WTC11 (cell line): Measurements from ENCODE around the gene PKD2L1. TPM values are rescaled to one million over a fixed set of nuclear protein-coding genes. Genes with fewer than 3 reads are reported as not detected.

Source experiments
- ATAC-seq: fragments of 200-7000 bp; cut with Tn5 transposase; 2 replicates; pipeline ENCODE4 v1.10.0; 2021; ENCODE audit warnings: mild to moderate bottlenecking, moderate library complexity
- CTCF ChIA-PET: fragments of 300-600 bp; sonication (Branson Sonifier 250); formaldehyde crosslinking; loops from one replicate; lab custom pipeline; 2021; ENCODE audit warnings: antibody characterized with exemption; lab: Charles Lee
- POLR2A ChIA-PET: fragments of 350-600 bp; sonication (Branson Sonifier 250); formaldehyde crosslinking; loops from one replicate; lab custom pipeline; 2021; ENCODE audit warnings: antibody characterized with exemption; lab: Charles Lee
- DNase-seq: peaks from one replicate; pipeline ENCODE4 v3.0.0; 2021; ENCODE audit warnings: low spot score
- H3K27ac Mint-ChIP-seq: 2 replicates; pipeline ENCODE4 v1.8.0; 2021; ENCODE audit warnings: mixed read lengths
- H3K27me3 Mint-ChIP-seq: 2 replicates; pipeline ENCODE4 v1.8.0; 2021; ENCODE audit warnings: low read depth, mild to moderate bottlenecking, moderate library complexity, mixed read lengths
- H3K36me3 Mint-ChIP-seq: 2 replicates; pipeline ENCODE4 v1.8.0; 2021; ENCODE audit warnings: mixed read lengths
- H3K4me1 Mint-ChIP-seq: 2 replicates; pipeline ENCODE4 v1.8.0; 2022; ENCODE audit warnings: mixed read lengths
- H3K4me3 Mint-ChIP-seq: 2 replicates; pipeline ENCODE4 v1.8.0; 2021; ENCODE audit warnings: mild to moderate bottlenecking, moderate library complexity, mixed read lengths
- H3K9me3 Mint-ChIP-seq: 2 replicates; pipeline ENCODE4 v1.8.0; 2021; ENCODE audit warnings: mixed read lengths
- ATF1 ChIP-seq: sonication (generic); formaldehyde crosslinking; IDR thresholded peaks from 2 replicates; pipeline ENCODE4 v1.8.1; 2023; ENCODE audit warnings: mild to moderate bottlenecking, moderate library complexity, missing genetic modification reagents
- ATF3 ChIP-seq: sonication (generic); formaldehyde crosslinking; conservative IDR thresholded peaks from 2 replicates; pipeline ENCODE4 v1.8.1; 2022; ENCODE audit warnings: mild to moderate bottlenecking, missing genetic modification reagents
- CBFB ChIP-seq: sonication (generic); formaldehyde crosslinking; IDR thresholded peaks from 2 replicates; pipeline ENCODE4 v1.8.1; 2022; ENCODE audit warnings: mild to moderate bottlenecking, low read depth, missing genetic modification reagents
- E2F4 ChIP-seq: sonication (generic); formaldehyde crosslinking; IDR thresholded peaks from 2 replicates; pipeline ENCODE4 v1.8.1; 2022; ENCODE audit warnings: low read depth, mild to moderate bottlenecking, moderate library complexity, missing genetic modification reagents, borderline replicate concordance
- EMX1 ChIP-seq: fragments of 250-450 bp; sonication (Bioruptor Pico); IDR thresholded peaks from 2 replicates; pipeline ENCODE4 v1.8.0; 2021; ENCODE audit warnings: mild to moderate bottlenecking
- FOXK1 ChIP-seq: sonication (generic); formaldehyde crosslinking; IDR thresholded peaks from 2 replicates; pipeline ENCODE4 v1.8.0; 2022; ENCODE audit warnings: mild to moderate bottlenecking, moderate library complexity, missing genetic modification reagents
- FOXP1 ChIP-seq: sonication (generic); formaldehyde crosslinking; IDR thresholded peaks from 2 replicates; pipeline ENCODE4 v1.8.0; 2022; ENCODE audit warnings: missing genetic modification reagents, mild to moderate bottlenecking, moderate library complexity, borderline replicate concordance
- GTF2I ChIP-seq: fragments of 250-450 bp; sonication (Bioruptor Pico); conservative IDR thresholded peaks from 2 replicates; pipeline ENCODE4 v1.4.0; 2021; ENCODE audit warnings: mild to moderate bottlenecking
- HMGXB4 ChIP-seq: sonication (generic); formaldehyde crosslinking; IDR thresholded peaks from 2 replicates; pipeline ENCODE4 v1.8.1; 2023; ENCODE audit warnings: mild to moderate bottlenecking, moderate library complexity, missing genetic modification reagents
- MYBL2 ChIP-seq: sonication (generic); formaldehyde crosslinking; IDR thresholded peaks from 2 replicates; pipeline ENCODE4 v1.8.1; 2023; ENCODE audit warnings: mild to moderate bottlenecking, moderate library complexity, missing genetic modification reagents
- NR2C2 ChIP-seq: sonication (generic); formaldehyde crosslinking; IDR thresholded peaks from 2 replicates; pipeline ENCODE4 v1.8.0; 2022; ENCODE audit warnings: mild to moderate bottlenecking, missing genetic modification reagents
- PREB ChIP-seq: sonication (generic); formaldehyde crosslinking; IDR thresholded peaks from 2 replicates; pipeline ENCODE4 v1.8.1; 2022; ENCODE audit warnings: mild to moderate bottlenecking, missing genetic modification reagents, moderate library complexity, borderline replicate concordance
- PRRX2 ChIP-seq: fragments of 250-450 bp; sonication (Bioruptor Pico); IDR thresholded peaks from 2 replicates; pipeline ENCODE4 v1.8.0; 2021; ENCODE audit warnings: mild to moderate bottlenecking
- TP53 ChIP-seq: sonication (generic); formaldehyde crosslinking; IDR thresholded peaks from 2 replicates; pipeline ENCODE4 v1.8.1; 2023; ENCODE audit warnings: mild to moderate bottlenecking, missing genetic modification reagents
- USF1 ChIP-seq: sonication (generic); formaldehyde crosslinking; IDR thresholded peaks from 2 replicates; pipeline ENCODE4 v1.8.0; 2022; ENCODE audit warnings: mild to moderate bottlenecking, missing genetic modification reagents
- ZNF138 ChIP-seq: sonication (generic); formaldehyde crosslinking; conservative IDR thresholded peaks from 2 replicates; pipeline ENCODE4 v1.8.1; 2022; ENCODE audit warnings: mild to moderate bottlenecking, moderate library complexity, missing genetic modification reagents
- ZNF219 ChIP-seq: sonication (generic); formaldehyde crosslinking; IDR thresholded peaks from 2 replicates; pipeline ENCODE4 v1.8.0; 2023; ENCODE audit warnings: missing genetic modification reagents, mild to moderate bottlenecking, borderline replicate concordance
- ZNF416 ChIP-seq: fragments of 250-450 bp; sonication (Bioruptor Pico); IDR thresholded peaks from 2 replicates; pipeline ENCODE4 v1.9.0; 2021; ENCODE audit warnings: mild to moderate bottlenecking, inconsistent platforms
- total RNA-seq: library from RNA; stranded (reverse); gene quantifications from 3 replicates; pipeline ENCODE4 v1.2.3, GENCODE V29; 2021
- TF ChIP-seq, protein P1 (sequence below): sonication (generic); formaldehyde crosslinking; IDR thresholded peaks from 2 replicates; pipeline ENCODE4 v1.8.1; 2023; ENCODE audit warnings: mild to moderate bottlenecking, missing genetic modification reagents, borderline replicate concordance
- TF ChIP-seq, protein P2 (sequence below): sonication (generic); formaldehyde crosslinking; IDR thresholded peaks from 2 replicates; pipeline ENCODE4 v1.8.0; 2023; ENCODE audit warnings: missing genetic modification reagents, mild to moderate bottlenecking, borderline replicate concordance

PKD2L1 gene
- total RNA-seq, 1 experiment from 2014 or later = not detected

- Mint-ChIP-seq H3K4me3 (peak within 1 kb of the TSS; percentile 96), H3K9me3 (no peaks in the 10 kb centered on the region), H3K4me1 (peaks cover 62% of the 10 kb centered on the region), H3K36me3 (peaks cover 44% of the 10 kb centered on the region), H3K27me3 (no peaks in the 10 kb centered on the region), H3K27ac (peak within 1 kb of the TSS; percentile 98)
- DNase-seq (peak; percentile 89), ATAC-seq (peak; percentile 84)
- CTCF ChIA-PET = interaction anchor here (0.6 to 3.6 kb wide), 13 partner anchors 11 to 433 kb away, joined by 3 to 27 read pairs (median 7); partner anchors contain the start of gene HIF1AN
- POLR2A ChIA-PET = interaction anchor here (0.6 to 5.5 kb wide), 6 partner anchors 13 to 144 kb away, joined by 3 to 104 read pairs (median 4); no protein-coding TSS in a partner anchor
- peak; percentile 77 for TF ChIP-seq FOXK1
- no peak for TF ChIP-seq ZNF416 (CRISPR knock-in tag)
- TF ChIP-seq ZNF138 = peak; percentile 82; the same call in 1 of the 2 replicates
- peak; percentile 37; the same call in 1 of the 2 replicates for TF ChIP-seq USF1 (CRISPR knock-in tag)
- peak; percentile 33; the same call in 1 of the 2 replicates for TF ChIP-seq MYBL2 (CRISPR knock-in tag)
- no peak for TF ChIP-seq NR2C2 (CRISPR knock-in tag)
- TF ChIP-seq EMX1 (CRISPR knock-in tag) = no peak
- no peak for TF ChIP-seq ZNF219 (CRISPR knock-in tag)
- TF ChIP-seq, protein P1, sequence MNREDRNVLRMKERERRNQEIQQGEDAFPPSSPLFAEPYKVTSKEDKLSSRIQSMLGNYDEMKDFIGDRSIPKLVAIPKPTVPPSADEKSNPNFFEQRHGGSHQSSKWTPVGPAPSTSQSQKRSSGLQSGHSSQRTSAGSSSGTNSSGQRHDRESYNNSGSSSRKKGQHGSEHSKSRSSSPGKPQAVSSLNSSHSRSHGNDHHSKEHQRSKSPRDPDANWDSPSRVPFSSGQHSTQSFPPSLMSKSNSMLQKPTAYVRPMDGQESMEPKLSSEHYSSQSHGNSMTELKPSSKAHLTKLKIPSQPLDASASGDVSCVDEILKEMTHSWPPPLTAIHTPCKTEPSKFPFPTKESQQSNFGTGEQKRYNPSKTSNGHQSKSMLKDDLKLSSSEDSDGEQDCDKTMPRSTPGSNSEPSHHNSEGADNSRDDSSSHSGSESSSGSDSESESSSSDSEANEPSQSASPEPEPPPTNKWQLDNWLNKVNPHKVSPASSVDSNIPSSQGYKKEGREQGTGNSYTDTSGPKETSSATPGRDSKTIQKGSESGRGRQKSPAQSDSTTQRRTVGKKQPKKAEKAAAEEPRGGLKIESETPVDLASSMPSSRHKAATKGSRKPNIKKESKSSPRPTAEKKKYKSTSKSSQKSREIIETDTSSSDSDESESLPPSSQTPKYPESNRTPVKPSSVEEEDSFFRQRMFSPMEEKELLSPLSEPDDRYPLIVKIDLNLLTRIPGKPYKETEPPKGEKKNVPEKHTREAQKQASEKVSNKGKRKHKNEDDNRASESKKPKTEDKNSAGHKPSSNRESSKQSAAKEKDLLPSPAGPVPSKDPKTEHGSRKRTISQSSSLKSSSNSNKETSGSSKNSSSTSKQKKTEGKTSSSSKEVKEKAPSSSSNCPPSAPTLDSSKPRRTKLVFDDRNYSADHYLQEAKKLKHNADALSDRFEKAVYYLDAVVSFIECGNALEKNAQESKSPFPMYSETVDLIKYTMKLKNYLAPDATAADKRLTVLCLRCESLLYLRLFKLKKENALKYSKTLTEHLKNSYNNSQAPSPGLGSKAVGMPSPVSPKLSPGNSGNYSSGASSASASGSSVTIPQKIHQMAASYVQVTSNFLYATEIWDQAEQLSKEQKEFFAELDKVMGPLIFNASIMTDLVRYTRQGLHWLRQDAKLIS (CRISPR knock-in tag) = 0 out of 2 replicates have a peak, but pooled peaks have one; percentile 64
- TF ChIP-seq, protein P2, sequence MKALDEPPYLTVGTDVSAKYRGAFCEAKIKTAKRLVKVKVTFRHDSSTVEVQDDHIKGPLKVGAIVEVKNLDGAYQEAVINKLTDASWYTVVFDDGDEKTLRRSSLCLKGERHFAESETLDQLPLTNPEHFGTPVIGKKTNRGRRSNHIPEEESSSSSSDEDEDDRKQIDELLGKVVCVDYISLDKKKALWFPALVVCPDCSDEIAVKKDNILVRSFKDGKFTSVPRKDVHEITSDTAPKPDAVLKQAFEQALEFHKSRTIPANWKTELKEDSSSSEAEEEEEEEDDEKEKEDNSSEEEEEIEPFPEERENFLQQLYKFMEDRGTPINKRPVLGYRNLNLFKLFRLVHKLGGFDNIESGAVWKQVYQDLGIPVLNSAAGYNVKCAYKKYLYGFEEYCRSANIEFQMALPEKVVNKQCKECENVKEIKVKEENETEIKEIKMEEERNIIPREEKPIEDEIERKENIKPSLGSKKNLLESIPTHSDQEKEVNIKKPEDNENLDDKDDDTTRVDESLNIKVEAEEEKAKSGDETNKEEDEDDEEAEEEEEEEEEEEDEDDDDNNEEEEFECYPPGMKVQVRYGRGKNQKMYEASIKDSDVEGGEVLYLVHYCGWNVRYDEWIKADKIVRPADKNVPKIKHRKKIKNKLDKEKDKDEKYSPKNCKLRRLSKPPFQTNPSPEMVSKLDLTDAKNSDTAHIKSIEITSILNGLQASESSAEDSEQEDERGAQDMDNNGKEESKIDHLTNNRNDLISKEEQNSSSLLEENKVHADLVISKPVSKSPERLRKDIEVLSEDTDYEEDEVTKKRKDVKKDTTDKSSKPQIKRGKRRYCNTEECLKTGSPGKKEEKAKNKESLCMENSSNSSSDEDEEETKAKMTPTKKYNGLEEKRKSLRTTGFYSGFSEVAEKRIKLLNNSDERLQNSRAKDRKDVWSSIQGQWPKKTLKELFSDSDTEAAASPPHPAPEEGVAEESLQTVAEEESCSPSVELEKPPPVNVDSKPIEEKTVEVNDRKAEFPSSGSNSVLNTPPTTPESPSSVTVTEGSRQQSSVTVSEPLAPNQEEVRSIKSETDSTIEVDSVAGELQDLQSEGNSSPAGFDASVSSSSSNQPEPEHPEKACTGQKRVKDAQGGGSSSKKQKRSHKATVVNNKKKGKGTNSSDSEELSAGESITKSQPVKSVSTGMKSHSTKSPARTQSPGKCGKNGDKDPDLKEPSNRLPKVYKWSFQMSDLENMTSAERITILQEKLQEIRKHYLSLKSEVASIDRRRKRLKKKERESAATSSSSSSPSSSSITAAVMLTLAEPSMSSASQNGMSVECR = 0 out of 2 replicates have a peak, but pooled peaks have one; percentile 34
- peak; percentile 30; the same call in 1 of the 2 replicates for TF ChIP-seq CBFB (CRISPR knock-in tag)
- no peak for TF ChIP-seq PREB
- no peak for TF ChIP-seq ATF3 (CRISPR knock-in tag)
- peak; percentile 57; the same call in 1 of the 2 replicates for TF ChIP-seq HMGXB4 (CRISPR knock-in tag)
- peak; percentile 53; the same call in 1 of the 2 replicates for TF ChIP-seq FOXP1 (CRISPR knock-in tag)
- TF ChIP-seq ATF1 = 0 out of 2 replicates have a peak, but pooled peaks have one; percentile 57
- no peak for TF ChIP-seq E2F4 (CRISPR knock-in tag)
- no peak for TF ChIP-seq GTF2I
- TF ChIP-seq PRRX2 (CRISPR knock-in tag) = no peak
- peak; percentile 76; the same call in 1 of the 2 replicates for TF ChIP-seq TP53 (CRISPR knock-in tag)
Measured at GRCh38 chr10:100346765-100347567, 16.9 kb upstream of the PKD2L1 start, which contains the start of gene SCD. SCD (plus strand) TSS chr10:100347233; CDS start chr10:100347505, 272 bp downstream.
